ENCODE measurements around the gene KRTAP2-2.

- TF ChIP-seq CTCF (IDR thresholded peaks at IDR 0.05) (no peak), POLR2A (IDR thresholded peaks at IDR 0.05) (no peak), EP300 (IDR thresholded peaks at IDR 0.05) (no peak)
Observed at GRCh38 chr17:41048441-41048840, 6.6 kb downstream of the KRTAP2-2 start.
